Measurements from ENCODE around the gene PID1.
"Not testable (repeated sequence)": the region's sequence is repeated elsewhere in the genome, so short reads cannot be mapped to it uniquely, and the experiment has no call there.

PID1 gene

DNA sequence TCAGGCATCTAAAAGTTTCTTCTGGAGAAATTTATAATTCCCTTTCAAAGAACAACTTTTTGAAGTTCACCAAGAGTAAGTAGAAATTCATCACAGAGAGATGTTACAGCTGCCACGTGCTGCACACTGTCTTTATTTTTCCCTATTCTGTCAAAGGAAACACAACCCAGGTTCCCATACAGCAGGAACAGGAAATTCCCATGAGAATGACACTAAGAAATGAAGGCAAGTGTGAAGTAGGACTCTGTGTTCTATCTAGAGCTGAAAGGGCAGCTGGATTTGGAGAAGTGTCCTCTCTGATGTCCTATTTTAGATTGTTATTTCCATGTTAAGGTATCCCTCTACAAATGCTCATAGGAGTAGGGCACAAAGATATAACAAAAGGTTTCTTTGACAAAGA, 58.8 kb downstream of the PID1 start:
- DNase-seq (ENCODE audit: low spot score): no peak

DNA sequence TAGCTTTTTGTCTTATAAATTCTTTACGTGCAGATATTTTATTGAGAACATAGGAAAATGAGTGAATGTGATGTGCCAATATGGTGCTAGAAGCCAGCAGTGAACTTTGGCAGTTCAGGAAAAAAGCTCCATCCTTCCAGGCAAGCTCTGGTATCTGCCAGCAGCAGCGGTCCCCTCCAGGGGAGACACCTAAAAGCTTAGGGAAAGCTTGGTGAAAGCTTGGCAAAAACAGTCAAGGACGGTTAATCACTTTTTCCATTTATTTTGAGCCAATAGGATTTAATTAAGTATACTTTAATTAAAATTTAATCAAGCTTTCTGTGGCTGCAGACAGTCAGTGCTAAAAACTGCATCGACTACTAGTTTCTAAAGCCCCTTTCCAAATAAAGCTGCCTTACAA, 60.4 kb downstream of the PID1 start:
- DNase-seq (ENCODE audit: low spot score): no peak

DNA sequence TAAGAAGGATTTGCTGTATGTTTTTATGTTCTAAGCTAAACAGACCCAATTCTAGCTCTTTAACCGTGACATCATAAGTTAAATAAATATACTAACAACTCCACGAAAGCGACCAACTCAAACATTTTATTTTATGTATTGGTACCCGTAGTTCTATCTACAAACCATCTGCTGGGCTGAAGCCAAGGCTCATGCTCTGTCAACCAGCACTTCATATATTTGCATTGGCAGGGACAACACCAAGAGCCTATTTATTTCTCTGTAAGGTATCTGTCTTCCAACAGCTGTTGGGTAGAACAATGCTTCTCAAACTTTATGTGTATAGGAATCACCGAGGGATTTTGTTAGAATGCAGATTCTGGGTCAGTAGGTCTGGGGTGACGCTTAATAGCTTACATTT, 64.5 kb downstream of the PID1 start:
- no peak for DNase-seq (ENCODE audit: low spot score)

DNA sequence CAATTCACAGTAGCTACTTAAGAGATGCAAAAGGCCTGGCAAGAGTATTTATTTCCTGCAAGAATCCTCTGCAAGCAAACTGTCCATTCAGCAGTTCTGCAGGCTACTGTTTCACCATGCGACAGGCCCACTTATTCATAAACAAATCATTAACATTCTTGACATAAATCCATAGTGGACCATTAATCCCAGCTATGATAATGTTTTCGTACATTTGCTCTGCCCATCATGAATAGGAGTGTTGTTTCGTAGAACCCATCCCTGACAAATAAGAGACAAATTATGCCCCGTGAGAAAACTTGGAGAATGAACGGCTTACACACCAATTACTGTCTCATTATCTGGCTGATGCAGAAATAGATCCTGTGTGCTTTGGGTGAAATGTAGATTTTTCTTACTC, 65.4 kb downstream of the PID1 start:
- DNase-seq (ENCODE audit: low spot score): no peak

DNA sequence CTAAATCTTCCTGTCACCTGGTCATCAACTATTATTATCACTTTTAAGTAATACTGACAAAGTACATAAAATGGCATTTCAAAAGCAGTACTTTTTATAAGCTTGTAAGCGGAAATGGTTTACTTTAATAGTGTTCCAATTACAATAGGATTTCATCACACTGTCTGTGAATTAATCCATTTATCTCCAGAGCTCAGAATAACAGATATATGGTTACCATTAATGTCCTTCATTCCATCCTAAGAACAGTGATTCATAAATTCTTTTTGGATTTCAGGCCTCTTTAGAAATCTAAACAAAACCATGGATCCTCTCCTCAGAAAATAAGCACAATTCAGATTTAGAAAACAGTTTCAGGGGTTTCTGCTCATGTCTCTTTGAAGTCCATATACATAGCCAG, 68.4 kb downstream of the PID1 start:
- DNase-seq (ENCODE audit: low spot score): no peak

DNA sequence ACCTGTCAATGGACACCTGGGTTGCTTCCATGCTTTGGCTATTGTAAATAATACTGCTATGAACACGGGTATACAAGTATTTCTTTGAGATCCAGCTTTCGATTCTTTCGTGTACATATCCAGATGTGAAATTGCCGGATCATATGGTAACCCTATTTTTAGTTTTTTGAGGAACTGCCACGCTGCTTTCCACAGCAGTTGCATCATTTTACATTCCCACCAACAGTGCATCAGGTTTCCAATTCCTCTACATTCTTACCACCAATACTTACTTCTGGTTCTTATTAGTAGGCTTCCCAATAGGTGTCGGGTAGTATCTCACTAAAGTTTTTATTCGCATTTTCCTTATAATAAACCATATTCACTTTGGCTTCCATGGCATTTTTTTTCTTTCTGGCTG, 69.6 kb downstream of the PID1 start:
- DNase-seq (ENCODE audit: low spot score): no peak

DNA sequence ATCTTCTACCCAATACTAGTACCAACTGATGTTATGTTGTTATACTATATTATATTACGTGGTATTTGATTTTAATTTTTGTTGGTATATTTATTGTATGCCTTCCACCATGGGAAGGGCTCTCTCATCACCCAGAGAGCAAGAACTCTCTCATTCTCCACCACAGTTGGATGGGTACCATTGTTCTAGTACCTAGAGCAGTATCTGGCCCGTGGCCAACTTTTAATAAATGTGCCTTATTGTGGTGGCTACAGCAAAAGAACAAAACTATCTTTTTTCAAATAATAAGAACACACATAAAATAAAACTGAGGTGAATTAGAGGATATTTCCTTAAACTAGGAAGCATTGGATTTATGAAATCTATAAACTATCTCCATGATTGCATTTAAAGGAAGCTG, 71.8 kb downstream of the PID1 start:
- no peak for DNase-seq (ENCODE audit: low spot score)

DNA sequence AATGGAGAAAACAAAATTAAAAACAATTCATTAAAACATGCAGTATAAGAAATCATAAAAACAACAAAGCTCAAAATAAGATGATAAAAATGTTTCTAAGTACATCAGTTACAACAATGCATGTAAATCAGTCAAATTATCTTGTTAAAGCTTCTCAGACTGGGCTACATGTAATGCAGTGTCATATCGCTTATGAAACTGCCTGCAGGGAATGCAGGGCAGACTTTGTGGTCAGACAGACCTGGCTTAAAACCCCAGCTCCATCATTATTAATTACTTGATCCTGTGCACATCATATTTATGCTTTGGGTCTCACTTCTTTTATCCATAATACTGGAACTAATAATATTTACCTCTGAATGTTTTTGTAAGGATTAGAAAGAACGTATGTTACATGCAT, 74.6 kb downstream of the PID1 start:
- no peak for DNase-seq (ENCODE audit: low spot score)

DNA sequence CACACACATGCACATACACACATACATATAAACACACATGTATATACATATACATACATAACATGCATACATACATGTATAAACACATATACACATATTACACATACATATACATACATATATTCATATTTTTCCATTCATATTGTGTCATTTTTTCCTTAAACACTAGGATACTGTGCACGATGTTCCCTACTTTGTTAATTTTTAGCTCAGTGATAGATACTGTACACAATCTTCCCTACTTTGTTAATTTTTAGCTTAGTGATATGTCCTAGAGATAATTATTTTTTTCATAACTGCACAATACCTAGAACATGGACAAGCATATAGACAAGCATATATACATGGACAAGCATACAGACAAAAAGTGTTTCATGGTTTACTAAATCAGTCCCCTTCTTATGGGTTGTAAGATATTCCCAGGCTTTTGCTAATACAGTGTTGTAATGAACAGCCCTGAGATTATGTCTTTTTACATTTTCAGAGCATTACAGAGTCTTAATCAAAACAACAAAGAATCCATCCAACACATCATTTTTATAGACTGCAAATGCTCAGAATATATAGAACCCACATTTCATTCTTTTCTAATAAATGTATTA, 75.6 kb downstream of the PID1 start:
- DNase-seq (ENCODE audit: low spot score): no peak

DNA sequence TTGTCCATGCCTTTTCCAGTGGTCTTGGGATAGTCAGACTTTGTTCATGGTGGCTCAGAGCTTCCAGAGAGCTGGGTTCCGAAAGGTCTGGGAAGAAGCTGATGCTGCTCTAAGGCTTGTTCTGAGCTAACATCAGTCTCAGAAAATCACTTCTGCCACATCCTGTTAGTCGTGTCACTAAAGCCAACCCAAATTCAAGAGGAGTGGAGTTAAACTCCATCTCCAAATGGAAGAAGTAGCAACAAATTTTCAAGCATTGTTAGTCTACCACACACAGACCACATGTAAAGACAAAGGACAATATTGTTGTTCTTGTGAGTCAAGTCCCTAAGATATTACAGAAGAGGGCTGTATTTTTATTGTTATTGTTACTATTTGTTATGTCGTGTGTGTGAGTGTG, 77.8 kb downstream of the PID1 start:
- no peak for DNase-seq (ENCODE audit: low spot score)

DNA sequence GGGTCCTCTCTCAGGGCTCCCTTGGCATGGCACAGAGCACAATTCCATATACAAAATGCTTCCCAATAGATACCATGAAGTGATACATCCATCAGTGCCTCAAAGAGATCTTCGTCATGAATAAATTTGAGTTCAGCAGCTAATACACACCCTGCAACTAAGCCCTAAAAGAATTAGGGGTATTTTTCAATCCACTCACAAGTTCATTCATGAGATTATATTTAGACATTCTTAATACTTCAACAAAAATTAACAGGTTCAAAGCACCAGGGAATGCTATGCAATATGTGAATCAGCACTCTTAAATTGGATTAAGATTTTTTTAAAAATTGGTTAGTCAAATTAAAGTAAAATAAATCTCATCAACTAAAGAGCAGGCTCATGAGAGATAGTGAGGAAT, 79.7 kb downstream of the PID1 start:
- DNase-seq (ENCODE audit: low spot score): no peak

DNA sequence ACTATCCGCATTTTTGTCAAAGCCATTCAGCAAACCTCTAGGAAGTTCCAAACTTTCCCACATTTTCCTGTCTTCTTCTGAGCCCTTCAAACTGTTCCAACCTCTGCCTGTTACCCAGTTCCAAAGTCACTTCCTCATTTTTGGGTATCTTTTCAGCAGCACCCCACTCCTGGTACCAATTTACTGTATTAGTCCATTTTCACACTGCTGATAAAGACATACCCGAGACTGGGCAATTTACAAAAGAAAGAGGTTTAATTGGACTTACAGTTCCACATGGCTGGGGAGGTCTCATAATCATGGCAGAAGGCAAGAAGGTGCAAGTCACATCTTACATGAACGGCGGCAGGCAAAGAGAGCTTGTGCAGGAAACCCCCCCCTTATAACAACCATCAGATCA, 84.0 kb downstream of the PID1 start:
- DNase-seq (ENCODE audit: low spot score): not testable (repeated sequence)

DNA sequence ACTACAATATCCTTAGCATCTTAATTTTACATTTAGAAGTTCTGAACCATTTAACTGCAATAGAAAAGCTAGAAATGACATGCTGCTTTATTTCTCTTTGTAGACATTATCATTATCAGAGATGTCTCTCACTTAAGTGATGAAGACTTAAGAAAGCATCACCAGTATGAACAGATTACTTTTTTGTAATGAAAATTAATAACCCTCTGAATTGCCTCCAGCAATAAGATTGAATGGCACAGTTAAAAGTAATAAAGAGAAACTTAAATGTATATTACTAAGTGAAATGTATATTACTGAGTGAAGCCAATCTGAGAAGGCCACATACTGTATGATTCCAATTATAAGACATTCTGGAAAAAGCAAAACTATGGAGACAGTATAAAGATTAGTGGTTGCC, 89.4 kb downstream of the PID1 start:
- DNase-seq (ENCODE audit: low spot score): no peak

DNA sequence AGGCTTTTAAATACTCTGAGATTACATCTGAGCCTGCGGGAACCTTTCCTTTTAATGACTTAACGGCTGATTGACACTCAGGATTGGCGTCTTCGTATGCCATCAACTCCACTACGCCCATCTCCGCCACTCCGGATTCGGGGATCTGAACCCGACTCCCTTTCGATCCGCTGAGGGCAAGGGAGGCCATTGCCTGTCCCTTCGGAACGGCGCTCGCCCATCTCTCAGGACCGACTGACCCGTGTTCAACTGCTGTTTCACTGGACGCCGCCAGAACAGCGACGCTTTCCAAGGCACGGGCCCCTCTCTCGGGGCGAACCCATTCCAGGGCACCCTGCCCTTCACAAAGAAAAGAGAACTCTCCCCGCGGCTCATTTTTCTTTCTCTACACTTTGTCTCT, 90.4 kb downstream of the PID1 start:
- no peak for DNase-seq (ENCODE audit: low spot score)

DNA sequence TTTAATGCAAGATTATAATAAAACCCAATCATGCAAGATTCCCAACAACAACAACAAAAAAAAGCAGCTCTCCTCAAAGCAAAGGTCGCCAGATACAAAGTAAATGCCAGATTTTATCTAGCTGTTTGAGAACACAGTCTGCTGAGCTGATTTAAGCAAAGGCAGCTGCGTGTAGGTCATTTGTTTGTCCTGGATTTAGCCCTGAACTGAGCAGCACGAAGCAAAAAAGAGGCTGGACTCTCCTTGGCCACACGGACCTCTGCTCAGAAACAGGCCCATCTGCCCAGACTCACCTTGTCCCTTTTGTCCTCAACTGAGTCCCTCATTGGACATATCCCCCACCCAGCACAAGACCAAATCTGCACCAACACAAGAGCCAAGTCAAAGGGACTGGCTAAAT, 91.5 kb downstream of the PID1 start:
- no peak for DNase-seq (ENCODE audit: low spot score)

DNA sequence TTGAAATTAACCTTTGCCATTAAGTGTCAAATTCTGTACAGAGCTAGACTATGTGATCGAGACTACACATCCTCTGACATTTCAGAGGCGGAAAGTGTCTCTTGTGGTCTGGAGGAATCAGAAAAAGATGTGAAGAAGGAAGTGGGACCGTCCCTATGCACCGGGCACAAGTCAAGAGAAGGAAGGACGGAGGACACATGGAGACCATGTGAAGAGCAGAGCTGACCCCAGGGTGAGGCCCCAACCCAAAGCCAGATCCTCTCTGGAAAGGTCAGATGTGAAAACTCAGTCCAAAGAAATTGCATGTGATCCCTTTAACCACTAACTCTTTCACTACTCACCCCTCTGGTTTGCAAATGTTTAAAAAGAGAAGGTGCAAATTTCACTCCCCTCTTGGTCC, 92.4 kb downstream of the PID1 start:
- no peak for DNase-seq (ENCODE audit: low spot score)

DNA sequence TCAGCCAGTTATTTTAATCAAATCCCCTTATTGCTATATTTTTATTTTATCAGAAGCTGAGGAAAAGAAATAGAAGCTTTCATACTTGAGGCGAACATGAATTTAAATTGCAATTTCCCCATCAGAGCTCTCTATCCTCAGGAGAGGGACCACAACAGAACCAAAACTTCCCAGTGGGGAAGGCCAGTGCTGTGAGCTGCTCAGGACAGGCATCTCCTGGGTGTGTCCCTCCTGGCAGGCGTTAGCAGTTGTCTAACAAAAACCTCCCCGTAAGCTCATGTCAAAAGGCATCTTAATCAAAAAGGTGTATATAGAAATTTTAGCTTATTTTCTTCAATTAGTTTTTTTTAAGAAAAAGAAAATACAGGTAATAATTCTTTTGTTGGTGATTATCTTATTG, 93.0 kb downstream of the PID1 start:
- DNase-seq (ENCODE audit: low spot score): no peak

DNA sequence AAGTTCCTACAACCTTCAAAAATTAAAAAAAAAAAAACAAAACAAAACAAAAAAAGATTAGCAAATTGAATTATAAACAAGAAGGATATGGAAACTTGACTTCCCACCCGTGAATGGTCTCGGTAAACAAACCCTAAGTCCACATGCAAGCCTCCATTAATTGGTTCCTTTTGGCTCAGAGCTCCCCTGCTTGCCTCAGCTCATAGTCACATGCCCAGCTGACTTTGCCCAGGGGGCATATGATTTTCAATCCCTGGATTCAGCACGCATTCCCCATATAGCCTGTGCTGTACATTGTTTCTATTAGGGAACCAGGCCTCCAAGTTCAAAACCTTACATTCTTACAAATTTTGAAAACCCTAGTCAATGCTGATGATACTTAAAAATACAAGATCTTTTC, 95.0 kb downstream of the PID1 start:
- no peak for DNase-seq (ENCODE audit: low spot score)

DNA sequence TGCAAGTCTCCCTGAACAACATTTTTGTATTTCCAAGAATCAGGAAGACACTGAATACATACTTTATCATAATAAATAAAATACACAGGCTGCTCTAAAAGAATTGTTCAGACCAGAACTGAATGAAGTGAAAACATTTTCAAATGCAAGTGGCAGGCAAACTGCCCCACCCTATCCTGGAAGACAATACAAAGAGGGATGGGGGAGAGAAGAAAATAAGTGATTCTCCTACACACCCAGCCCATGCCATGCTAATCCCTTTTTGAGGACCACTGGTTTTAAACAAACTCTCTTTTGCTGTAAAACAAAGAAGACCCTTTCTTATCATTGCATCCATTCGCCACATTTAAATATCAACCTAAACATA, 95.6 kb downstream of the PID1 start:
- DNase-seq (ENCODE audit: low spot score): no peak

DNA sequence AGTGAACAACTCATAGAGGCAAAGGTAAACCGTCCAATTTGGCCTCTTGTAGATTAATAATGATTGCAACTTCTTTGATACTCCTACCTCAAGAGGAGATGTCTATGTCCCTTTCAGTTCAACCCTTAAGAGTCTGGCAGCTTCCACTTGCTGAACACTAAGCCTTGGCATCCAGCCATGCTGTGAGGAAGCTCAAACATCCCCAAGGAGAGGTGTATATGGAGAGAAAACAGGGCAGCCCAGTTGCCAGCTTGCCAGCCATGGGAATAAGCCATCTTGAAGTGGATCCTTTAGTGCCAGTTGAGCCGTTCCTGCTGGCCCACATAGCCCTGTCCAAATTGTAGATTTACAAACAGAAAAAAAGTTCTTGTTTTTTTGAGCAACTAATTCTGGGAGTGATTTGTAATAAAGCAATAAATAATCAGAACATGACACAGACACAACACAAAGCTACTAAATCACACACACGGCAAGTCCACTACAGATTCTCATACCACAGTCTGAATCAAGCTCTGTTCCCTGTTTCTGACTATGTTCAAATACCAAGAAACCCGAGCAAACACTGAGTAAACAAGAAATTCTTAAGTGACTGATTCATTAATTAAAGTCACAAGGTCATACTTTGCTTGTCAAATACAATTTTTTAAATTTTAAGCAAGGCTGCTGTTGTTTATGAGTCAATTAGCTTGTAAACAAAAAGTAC, 96.1 kb downstream of the PID1 start:
- peak; percentile 32 for DNase-seq (ENCODE audit: low spot score)

DNA sequence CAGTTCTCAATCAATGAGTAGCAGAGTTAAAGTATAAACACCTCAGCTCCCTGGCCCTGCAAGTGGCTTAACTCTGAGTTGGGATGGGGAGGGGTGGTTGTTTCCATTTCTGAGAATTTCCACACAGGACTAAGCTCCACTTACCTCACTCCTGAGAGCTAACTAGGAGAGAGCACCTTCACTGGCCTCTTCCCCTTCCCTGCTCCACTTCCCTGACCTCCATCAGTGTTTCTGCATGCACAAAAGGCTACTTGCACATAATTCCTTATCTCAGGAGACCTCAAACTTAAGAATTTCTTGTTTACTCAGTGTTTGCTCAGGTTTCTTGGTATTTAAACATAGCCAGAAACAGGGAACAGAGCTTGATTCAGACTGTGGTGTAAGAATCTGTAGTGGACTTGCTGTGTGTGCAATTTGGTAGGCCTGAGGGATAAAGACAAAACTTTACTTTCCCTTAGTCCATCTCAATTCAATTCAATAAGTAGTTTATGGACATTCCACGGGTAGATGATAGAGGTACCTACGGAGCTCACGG, 97.2 kb downstream of the PID1 start:
- DNase-seq (ENCODE audit: low spot score): no peak

DNA sequence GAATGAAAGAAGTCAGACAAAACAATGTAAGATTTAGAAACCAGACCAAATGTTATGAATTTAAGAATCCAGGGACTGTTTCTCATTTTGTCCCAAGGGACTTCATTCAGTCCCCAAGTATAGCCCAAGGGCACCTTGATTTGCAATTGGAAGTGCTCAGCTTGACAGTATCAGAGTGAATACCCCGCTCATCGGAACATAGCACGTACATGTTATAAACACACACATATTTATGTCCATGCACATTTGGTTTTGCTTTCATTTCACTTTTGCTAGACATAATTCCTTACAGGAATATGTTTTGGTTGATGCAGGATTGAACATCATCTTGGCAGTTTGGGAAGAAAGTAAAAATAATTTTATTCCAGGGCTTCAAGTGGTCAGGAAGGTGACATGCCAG, 100.2 kb downstream of the PID1 start:
- no peak for DNase-seq (ENCODE audit: low spot score)

DNA sequence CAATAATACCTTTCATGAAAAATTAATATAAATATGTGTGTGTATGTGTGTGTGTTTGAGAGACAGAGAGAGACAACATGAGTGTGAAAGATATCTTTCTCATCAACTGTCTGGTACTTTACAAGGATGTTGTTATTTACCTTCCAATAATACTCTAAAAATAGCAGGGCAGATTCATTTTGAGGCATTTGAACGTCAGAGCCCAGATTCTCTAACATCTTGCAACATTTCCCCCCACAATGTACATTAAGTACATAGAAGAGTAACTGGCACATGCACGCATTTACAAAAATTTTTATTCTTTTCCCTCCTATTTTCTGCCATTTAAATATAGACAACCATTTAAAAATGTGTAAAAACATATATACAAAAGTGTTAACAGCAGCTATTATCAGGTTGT, 100.9 kb downstream of the PID1 start:
- DNase-seq (ENCODE audit: low spot score): no peak

DNA sequence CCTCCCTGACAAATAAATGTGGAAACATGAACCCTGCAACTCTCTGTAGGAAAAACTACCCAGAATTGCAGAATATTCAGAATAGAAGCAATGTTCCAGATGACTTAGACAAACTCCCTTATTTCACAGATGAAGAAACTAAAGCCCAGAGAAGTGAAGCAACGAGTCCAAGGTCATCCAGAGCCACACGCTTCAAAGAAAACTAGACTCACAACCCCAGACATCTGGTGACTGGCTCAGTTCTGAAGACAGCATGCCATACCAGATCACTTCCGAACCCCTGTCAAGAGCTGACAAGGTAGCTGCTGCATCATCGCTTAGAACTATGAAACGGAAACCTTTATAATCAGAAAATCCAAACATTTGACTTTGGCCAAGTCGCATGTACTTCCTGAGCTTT, 101.3 kb downstream of the PID1 start:
- peak; percentile 25 for DNase-seq (ENCODE audit: low spot score)

All from AG08396 (cell line).